ENCODE data around the gene LRP1.

Gene LRP1

GRCh38 chr12:57192920-57193319 is 64.6 kb downstream of the LRP1 start:
- no peak overlapping the region for H3K9ac ChIP-seq
- H3K79me2 ChIP-seq = no peaks in the 10 kb centered on the region
- H3K4me1 ChIP-seq = no peaks in the 10 kb centered on the region
- no peaks in the 10 kb centered on the region for H3K9me3 ChIP-seq (ENCODE audit: control insufficient read depth, low read length)
- H3K4me2 ChIP-seq (ENCODE audit: low read length) = no peak overlapping the region
- no peaks in the 10 kb centered on the region for H3K27me3 ChIP-seq (ENCODE audit: control insufficient read depth, insufficient read depth, low read length)
- H3K4me3 ChIP-seq (ENCODE audit: low read depth, low read length) = no peak overlapping the region
- H3K36me3 ChIP-seq (ENCODE audit: control insufficient read depth, insufficient read depth, low read length) = no peaks in the 10 kb centered on the region
- H3K27ac ChIP-seq = no peak overlapping the region
- no peak for TF ChIP-seq CTCF (IDR thresholded peaks at IDR 0.05)
- H2AFZ ChIP-seq = no peak overlapping the region

GRCh38 chr12:57193706-57194245 is 65.5 kb downstream of the LRP1 start:
- no peak for TF ChIP-seq CTCF (IDR thresholded peaks at IDR 0.05)
- H3K27ac ChIP-seq = no peak overlapping the region
- H3K4me1 ChIP-seq = no peaks in the 10 kb centered on the region
- H3K27me3 ChIP-seq (ENCODE audit: control insufficient read depth, insufficient read depth, low read length) = no peaks in the 10 kb centered on the region
- no peaks in the 10 kb centered on the region for H3K79me2 ChIP-seq
- no peak overlapping the region for H3K4me2 ChIP-seq (ENCODE audit: low read length)
- H3K36me3 ChIP-seq (ENCODE audit: control insufficient read depth, insufficient read depth, low read length) = no peaks in the 10 kb centered on the region
- H2AFZ ChIP-seq = no peak overlapping the region
- no peak overlapping the region for H3K4me3 ChIP-seq (ENCODE audit: low read depth, low read length)
- H3K9me3 ChIP-seq (ENCODE audit: control insufficient read depth, low read length) = no peaks in the 10 kb centered on the region
- no peak overlapping the region for H3K9ac ChIP-seq

GRCh38 chr12:57194253-57194652 is 66.0 kb downstream of the LRP1 start:
- Histone ChIP-seq H3K27me3 (ENCODE audit: control insufficient read depth, insufficient read depth, low read length) (no peaks in the 10 kb centered on the region), H3K4me3 (ENCODE audit: low read depth, low read length) (no peak overlapping the region), H3K36me3 (ENCODE audit: control insufficient read depth, insufficient read depth, low read length) (no peaks in the 10 kb centered on the region), H3K9ac (no peak overlapping the region), H3K79me2 (no peaks in the 10 kb centered on the region), H3K27ac (no peak overlapping the region), H3K4me2 (ENCODE audit: low read length) (no peak overlapping the region), H3K9me3 (ENCODE audit: control insufficient read depth, low read length) (no peaks in the 10 kb centered on the region), H2AFZ (no peak overlapping the region), H3K4me1 (no peaks in the 10 kb centered on the region)
- TF ChIP-seq CTCF (IDR thresholded peaks at IDR 0.05) = no peak

- Histone ChIP-seq H3K9ac (no peak overlapping the region), H3K36me3 (ENCODE audit: control insufficient read depth, insufficient read depth, low read length) (no peaks in the 10 kb centered on the region), H3K4me3 (ENCODE audit: low read depth, low read length) (no peak overlapping the region), H3K4me1 (no peaks in the 10 kb centered on the region), H2AFZ (no peak overlapping the region), H3K27ac (no peak overlapping the region), H3K79me2 (no peaks in the 10 kb centered on the region), H3K4me2 (ENCODE audit: low read length) (no peak overlapping the region), H3K27me3 (ENCODE audit: control insufficient read depth, insufficient read depth, low read length) (no peaks in the 10 kb centered on the region), H3K9me3 (ENCODE audit: control insufficient read depth, low read length) (no peaks in the 10 kb centered on the region)
- TF ChIP-seq CTCF (IDR thresholded peaks at IDR 0.05) = no peak
Measured at GRCh38 chr12:57195186-57195585, 66.9 kb downstream of the LRP1 start.

GRCh38 chr12:57195611-57196371 is 67.5 kb downstream of the LRP1 start:
- no peak for TF ChIP-seq CTCF (IDR thresholded peaks at IDR 0.05)
- Histone ChIP-seq H3K4me3 (ENCODE audit: low read depth, low read length) (no peak overlapping the region), H3K9ac (no peak overlapping the region), H3K9me3 (ENCODE audit: control insufficient read depth, low read length) (no peaks in the 10 kb centered on the region), H2AFZ (no peak overlapping the region), H3K27ac (no peak overlapping the region), H3K27me3 (ENCODE audit: control insufficient read depth, insufficient read depth, low read length) (no peaks in the 10 kb centered on the region), H3K36me3 (ENCODE audit: control insufficient read depth, insufficient read depth, low read length) (no peaks in the 10 kb centered on the region), H3K4me2 (ENCODE audit: low read length) (no peak overlapping the region), H3K79me2 (no peaks in the 10 kb centered on the region), H3K4me1 (no peaks in the 10 kb centered on the region)

Data from parathyroid adenoma (tissue), 2 donors.